Endothelial cell of umbilical vein (primary cell): ENCODE data around the gene ATXN7. TPM values are rescaled to one million over a fixed set of nuclear protein-coding genes. Genes with fewer than 3 reads are reported as not detected.

Experiments used
- BruUV-seq: library from RNA; stranded (reverse); fragments of 400-500 nt; replicated peaks from 2 replicates; lab custom pipeline; 2021; lab: Mats Ljungman, UMichigan
- CTCF ChIA-PET: fragments of 300-600, 350-600 bp; sonication (Branson Sonifier 250); formaldehyde crosslinking; loops from one replicate; lab custom pipeline; 2021; ENCODE audit warnings: antibody characterized with exemption, inconsistent platforms; lab: Charles Lee
- POLR2A ChIA-PET: fragments of 300-600, 350-600 bp; sonication (Branson Sonifier 250); formaldehyde crosslinking; loops from one replicate; lab custom pipeline; 2021; ENCODE audit warnings: antibody characterized with exemption, inconsistent platforms; lab: Charles Lee
- DNase-seq: peaks from one replicate; pipeline ENCODE4 v3.0.0-alpha.2; 2011; ENCODE audit warnings: low read depth, low spot score
- FAIRE-seq: peaks from 2 replicates; lab custom pipeline; 2011; peaks lifted over from hg19 to GRCh38; lab: Jason Lieb, UNC
- H2AFZ ChIP-seq: 2 replicates; pipeline ENCODE4 v1.6.0; 2012; ENCODE audit warnings: low read depth, low read length, control low read depth, inconsistent platforms
- H3K27ac ChIP-seq: 2 replicates; pipeline ENCODE4 v1.5.1; 2011; ENCODE audit warnings: low read depth, mild to moderate bottlenecking, control low read depth, low read length, moderate library complexity; ENCODE audit not compliant: insufficient read depth
- H3K27me3 ChIP-seq, 2 experiments: 2 replicates each; pipeline versions ENCODE4 v1.6.0 to v1.6.1; 2011; ENCODE audit warnings: low read length in 2 of 2, mixed read lengths in 1 of 2; ENCODE audit not compliant: control insufficient read depth in 2 of 2, insufficient read depth in 2 of 2
- H3K36me3 ChIP-seq, 2 experiments: 2 replicates in 1 of 2; 3 replicates in 1 of 2; pipeline ENCODE4 v1.5.1; 2011; ENCODE audit warnings: low read length in 2 of 2, mild to moderate bottlenecking in 1 of 2, moderate library complexity in 1 of 2; ENCODE audit not compliant: control insufficient read depth in 2 of 2, insufficient read depth in 2 of 2; ENCODE audit errors: extremely low read depth in 1 of 2
- H3K4me1 ChIP-seq: 3 replicates; pipeline ENCODE4 v1.5.1; 2011; ENCODE audit warnings: mild to moderate bottlenecking, low read length; ENCODE audit not compliant: control insufficient read depth, insufficient read depth; ENCODE audit errors: extremely low read depth
- H3K4me2 ChIP-seq: 2 replicates; pipeline ENCODE4 v1.6.1; 2011; ENCODE audit warnings: low read length, control low read depth, mixed read lengths; ENCODE audit not compliant: insufficient read depth
- H3K4me3 ChIP-seq, 3 experiments: fragments of 200-600 bp in 1 of 3; sonication (generic), shearing (Covaris generic) in 1 of 3; replicated peaks in 1 of 3; 2 replicates each; pipeline ENCODE4 v1.5.1; 2011 to 2016; ENCODE audit warnings: control low read depth in 3 of 3, low read length in 3 of 3, mild to moderate bottlenecking in 2 of 3, inconsistent platforms in 1 of 3, low read depth in 1 of 3, moderate library complexity in 1 of 3; ENCODE audit not compliant: insufficient read depth in 1 of 3
- H3K79me2 ChIP-seq: 2 replicates; pipeline ENCODE4 v1.6.0; 2012; ENCODE audit warnings: low read length, inconsistent platforms; ENCODE audit not compliant: control insufficient read depth, insufficient read depth
- H3K9ac ChIP-seq: replicated peaks from 2 replicates; pipeline ENCODE3; 2011; ENCODE audit warnings: low read length, control low read depth; ENCODE audit not compliant: insufficient read depth; ENCODE audit errors: extremely low read depth
- H3K9me1 ChIP-seq: replicated peaks from 3 replicates; pipeline ENCODE4 v1.6.0; 2011; ENCODE audit warnings: mild to moderate bottlenecking, low read length; ENCODE audit not compliant: control insufficient read depth, insufficient read depth; ENCODE audit errors: extremely low read depth
- H3K9me3 ChIP-seq: replicated peaks from 2 replicates; pipeline ENCODE4 v1.5.1; 2012; ENCODE audit warnings: low read length, inconsistent platforms; ENCODE audit not compliant: control insufficient read depth, insufficient read depth
- H4K20me1 ChIP-seq: replicated peaks from 2 replicates; pipeline ENCODE3; 2011; ENCODE audit warnings: mild to moderate bottlenecking, low read length; ENCODE audit not compliant: control insufficient read depth, insufficient read depth; ENCODE audit errors: extremely low read depth
- EZH2 ChIP-seq: IDR thresholded peaks from 2 replicates; pipeline ENCODE4 v1.6.1; 2012; ENCODE audit warnings: borderline replicate concordance, low read depth, mild to moderate bottlenecking, moderate library complexity, low read length, inconsistent platforms; ENCODE audit not compliant: severe bottlenecking
- FOS ChIP-seq: IDR thresholded peaks from 2 replicates; pipeline ENCODE4 v1.6.1; 2011; ENCODE audit warnings: mild to moderate bottlenecking, low read length, moderate library complexity, borderline replicate concordance; ENCODE audit not compliant: insufficient read depth
- GATA2 ChIP-seq: IDR thresholded peaks from 2 replicates; pipeline ENCODE4 v1.7.0; 2011; ENCODE audit warnings: low read depth, mild to moderate bottlenecking, moderate library complexity, mixed read lengths, low read length; ENCODE audit not compliant: insufficient read length, insufficient read depth
- JUN ChIP-seq: IDR thresholded peaks from 2 replicates; pipeline ENCODE4 v1.6.1; 2011; ENCODE audit warnings: borderline replicate concordance, low read depth; ENCODE audit not compliant: insufficient read length, insufficient read depth
- MYC ChIP-seq: IDR thresholded peaks from one replicate; pipeline ENCODE4 v1.6.1; 2011; ENCODE audit warnings: mild to moderate bottlenecking, low read depth, low read length
- POLR2A ChIP-seq: IDR thresholded peaks from 2 replicates; pipeline ENCODE4 v1.6.1; 2012; ENCODE audit warnings: low read depth, mild to moderate bottlenecking, control low read depth, low read length
- POLR2AphosphoS5 ChIP-seq: IDR thresholded peaks from 2 replicates; pipeline ENCODE4 v1.6.1; 2012; ENCODE audit warnings: low read depth, mild to moderate bottlenecking, control low read depth, low read length, moderate library complexity; ENCODE audit not compliant: insufficient read depth
- dilution Hi-C: fragments of 300-500 bp; cut with MboI; formaldehyde crosslinking; loops from one replicate; pipeline ENCODE4 v1.15.0; 2019; ENCODE audit warnings: low sequenced_read_pairs; ENCODE audit not compliant: extremely low pct_ligation_motif_present
- intact Hi-C: fragments of 100-400 bp; cut with micrococcal nuclease; formaldehyde crosslinking; loops from one replicate; pipeline ENCODE4 v1.10.0; 2022
- polyA plus RNA-seq, 4 experiments: library from polyadenylated mRNA; depleted of rRNA in 3 of 4; stranded (reverse) in 3 of 4; unstranded in 1 of 4; fragments of >200 nt; gene quantifications; 2 replicates each; pipeline versions ENCODE4 v1.2.1 to v1.2.3, GENCODE V29; 2011 to 2012; ENCODE audit warnings: missing spikeins in 1 of 4
- total RNA-seq: library from RNA; stranded (reverse); gene quantifications from 2 replicates; pipeline ENCODE4 v1.2.3, GENCODE V29; 2021
- TF ChIP-seq, protein P1 (sequence below): IDR thresholded peaks from 2 replicates; pipeline ENCODE4 v1.6.1; 2011; ENCODE audit not compliant: insufficient read depth, insufficient read length
- TF ChIP-seq, protein P2 (sequence below), 2 donors: IDR thresholded peaks; 1 replicate in 1 of 2; 2 replicates in 1 of 2; pipeline ENCODE4 v1.5.1; 2011; ENCODE audit warnings: low read length in 2 of 2, mild to moderate bottlenecking in 2 of 2, moderate library complexity in 2 of 2, control low read depth in 1 of 2, inconsistent platforms in 1 of 2, low read depth in 1 of 2; ENCODE audit not compliant: insufficient read depth in 1 of 2; ENCODE audit errors: extremely low read depth in 1 of 2

ATXN7 gene
- total and polyA plus RNA-seq, 2 donors (not counting 3 experiments of a cell fraction or from before 2014, with no cell fraction given): 21.2 to 34.7 TPM

DNA sequence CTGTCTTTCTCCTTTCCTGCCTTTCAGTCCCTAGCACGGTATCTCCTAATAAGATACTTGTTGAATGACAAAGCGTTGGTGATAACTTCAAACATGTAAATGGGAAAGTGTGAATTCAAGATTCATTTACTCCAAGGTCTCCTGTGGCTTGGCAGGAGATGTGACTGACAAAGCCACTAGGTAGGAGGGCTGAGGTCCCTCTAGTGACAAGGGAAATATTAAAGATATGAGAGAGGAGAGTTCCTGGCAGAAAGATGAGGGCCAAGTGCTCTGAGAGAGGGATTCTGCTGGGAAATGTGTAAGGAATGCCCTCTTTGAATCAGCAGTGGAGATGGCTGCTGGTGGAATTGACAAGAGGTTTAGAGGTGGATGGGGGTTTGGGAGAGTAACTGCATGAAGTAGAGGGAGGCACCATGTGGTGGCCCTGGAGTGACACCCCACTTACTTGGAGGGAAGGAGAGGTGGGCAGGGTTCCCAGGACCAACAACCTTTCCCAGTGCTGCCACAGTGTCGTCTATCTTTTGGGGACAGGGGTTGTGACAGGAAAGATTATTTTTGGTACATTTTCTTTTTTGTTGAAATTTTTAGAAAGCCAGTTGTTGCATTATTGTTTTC, 91.5 kb downstream of the ATXN7 start:
- FAIRE-seq (no peak), DNase-seq (no peak)
- H3K9ac ChIP-seq: no peak overlapping the region
- peaks cover 6% of the 10 kb centered on the region for H4K20me1 ChIP-seq
- H2AFZ ChIP-seq: no peak overlapping the region
- H3K9me1 ChIP-seq: no peaks in the 10 kb centered on the region
- POLR2A ChIA-PET: no interaction called here
- no peak overlapping the region for H3K4me2 ChIP-seq
- intact Hi-C loops (no loop called here), dilution Hi-C loops (no loop called here)
- TF ChIP-seq, protein P1, sequence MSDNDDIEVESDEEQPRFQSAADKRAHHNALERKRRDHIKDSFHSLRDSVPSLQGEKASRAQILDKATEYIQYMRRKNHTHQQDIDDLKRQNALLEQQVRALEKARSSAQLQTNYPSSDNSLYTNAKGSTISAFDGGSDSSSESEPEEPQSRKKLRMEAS: no peak
- TF ChIP-seq, protein P2, sequence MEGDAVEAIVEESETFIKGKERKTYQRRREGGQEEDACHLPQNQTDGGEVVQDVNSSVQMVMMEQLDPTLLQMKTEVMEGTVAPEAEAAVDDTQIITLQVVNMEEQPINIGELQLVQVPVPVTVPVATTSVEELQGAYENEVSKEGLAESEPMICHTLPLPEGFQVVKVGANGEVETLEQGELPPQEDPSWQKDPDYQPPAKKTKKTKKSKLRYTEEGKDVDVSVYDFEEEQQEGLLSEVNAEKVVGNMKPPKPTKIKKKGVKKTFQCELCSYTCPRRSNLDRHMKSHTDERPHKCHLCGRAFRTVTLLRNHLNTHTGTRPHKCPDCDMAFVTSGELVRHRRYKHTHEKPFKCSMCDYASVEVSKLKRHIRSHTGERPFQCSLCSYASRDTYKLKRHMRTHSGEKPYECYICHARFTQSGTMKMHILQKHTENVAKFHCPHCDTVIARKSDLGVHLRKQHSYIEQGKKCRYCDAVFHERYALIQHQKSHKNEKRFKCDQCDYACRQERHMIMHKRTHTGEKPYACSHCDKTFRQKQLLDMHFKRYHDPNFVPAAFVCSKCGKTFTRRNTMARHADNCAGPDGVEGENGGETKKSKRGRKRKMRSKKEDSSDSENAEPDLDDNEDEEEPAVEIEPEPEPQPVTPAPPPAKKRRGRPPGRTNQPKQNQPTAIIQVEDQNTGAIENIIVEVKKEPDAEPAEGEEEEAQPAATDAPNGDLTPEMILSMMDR (IDR thresholded peaks at IDR 0.05; ENCODE audit: extremely low read depth in 1 of 2, insufficient read depth in 1 of 2, low read depth in 1 of 2, low read length in 2 of 2): no peak
- no peak for TF ChIP-seq FOS
- no peak for TF ChIP-seq MYC
- TF ChIP-seq EZH2: no peak
- TF ChIP-seq JUN: no peak
- TF ChIP-seq POLR2A: no peak
- no peak for TF ChIP-seq GATA2
- no peak for TF ChIP-seq POLR2AphosphoS5
- BruUV-seq: no TSS peak
- CTCF ChIA-PET: no interaction called here
- no peak overlapping the region for H3K4me3 ChIP-seq
- H3K27ac ChIP-seq: no peak overlapping the region
- peaks cover 13% of the 10 kb centered on the region for H3K4me1 ChIP-seq
- H3K9me3 ChIP-seq: no peaks in the 10 kb centered on the region
- peaks cover 0 to 6% of the 10 kb centered on the region in 2 experiments for H3K36me3 ChIP-seq
- H3K27me3 ChIP-seq: no peaks in the 10 kb centered on the region
- H3K79me2 ChIP-seq: peaks cover 40% of the 10 kb centered on the region
